Ascending aorta (tissue), 2 donors: ENCODE measurements around the gene MIF. TPM values are rescaled to one million over a fixed set of nuclear protein-coding genes. Genes with fewer than 3 reads are reported as not detected.

Experiments used
- DNase-seq, 2 donors: peaks; one replicate each; pipeline ENCODE4 v3.0.0-alpha.2; 2019; ENCODE audit warnings: low spot score in 2 of 2
- H3K27ac ChIP-seq, 2 donors: fragments of 200-600 bp; sonication (generic); one replicate each; pipeline ENCODE4 v1.5.1; 2016 to 2017; ENCODE audit warnings: mild to moderate bottlenecking in 1 of 2
- H3K27me3 ChIP-seq: fragments of 200-600 bp; sonication (generic); one replicate; pipeline ENCODE4 v1.5.1; 2017
- H3K36me3 ChIP-seq, 2 donors: fragments of 200-600 bp; sonication (generic); one replicate each; pipeline ENCODE4 v1.5.1; 2016
- H3K4me1 ChIP-seq, 2 donors: fragments of 200-600 bp; sonication (generic); one replicate each; pipeline ENCODE4 v1.5.1; 2016 to 2017; ENCODE audit warnings: mild to moderate bottlenecking in 1 of 2
- H3K4me3 ChIP-seq, 2 donors: fragments of 200-600 bp; sonication (generic); one replicate each; pipeline ENCODE4 v1.5.1; 2016 to 2017; ENCODE audit warnings: mild to moderate bottlenecking in 1 of 2
- H3K9me3 ChIP-seq, 2 donors: fragments of 200-600 bp; sonication (generic); one replicate each; pipeline ENCODE4 v1.5.1; 2016
- intact Hi-C: fragments of 100-400 bp; cut with DNase I; formaldehyde crosslinking; loops from one replicate; pipeline ENCODE4 v1.15.1; 2023
- total RNA-seq: library from RNA; depleted of rRNA; stranded (reverse); fragments of >200 nt; gene quantifications from one replicate; pipeline ENCODE4 v1.1.0, GENCODE V29; 2016
- TF ChIP-seq, protein P1 (sequence below), 3 experiments: fragments of 200-600 bp in 2 of 3; fragments of 450-650 bp in 1 of 3; sonication (generic) in 2 of 3; IDR thresholded peaks; one replicate each; pipeline ENCODE4 v1.5.1; 2016 to 2019; ENCODE audit warnings: antibody characterized with exemption in 3 of 3, mild to moderate bottlenecking in 1 of 3, moderate library complexity in 1 of 3

MIF gene
- total RNA-seq, 1 donor from 2014 or later: 527 TPM

DNA sequence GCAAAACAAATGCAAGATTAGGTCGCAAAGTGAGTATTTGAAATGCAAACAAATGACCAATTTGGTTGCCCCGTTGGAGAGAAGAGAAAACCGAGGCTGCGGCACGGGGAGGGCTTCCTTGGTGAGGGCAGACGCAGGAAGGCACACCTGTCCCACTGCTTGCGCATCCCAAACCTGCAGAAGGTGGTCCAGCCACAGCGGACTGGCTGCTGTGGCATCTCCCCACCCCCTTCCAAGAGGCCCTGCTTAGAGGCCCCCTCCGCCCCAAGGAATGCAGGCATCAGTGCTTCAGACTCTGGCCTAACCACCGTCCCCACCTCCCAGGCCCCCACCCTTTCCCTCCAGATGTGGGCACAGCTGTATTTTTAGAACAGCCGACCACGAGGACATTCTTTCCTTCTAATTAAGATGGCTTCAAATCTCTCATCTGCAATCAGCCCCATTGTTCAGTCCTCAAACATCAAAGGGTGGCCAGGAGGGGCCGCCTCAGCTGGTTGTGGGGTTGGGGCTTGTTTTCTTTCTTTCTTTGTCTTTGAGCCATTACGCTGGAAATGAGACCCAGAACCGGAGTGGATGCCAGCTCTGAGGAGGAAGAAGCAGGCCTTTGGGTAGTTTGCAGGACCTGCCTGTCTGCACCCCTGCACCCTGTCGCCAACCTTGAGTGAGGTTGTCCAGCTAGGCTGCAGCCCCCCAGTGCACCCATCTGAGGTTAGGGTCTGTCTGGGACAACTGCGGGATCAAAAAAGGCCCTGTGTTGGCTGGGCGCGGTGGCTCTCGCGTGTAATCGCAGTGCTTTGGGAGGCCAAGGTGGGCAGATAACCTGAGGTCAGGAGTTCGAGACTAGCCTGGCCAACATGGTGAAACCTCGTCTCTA lies 46.0 kb upstream of the MIF start:
- Histone ChIP-seq H3K4me1 (peaks cover 7 to 10% of the 10 kb centered on the region in 2 donors), H3K36me3 (no peaks in the 10 kb centered on the region), H3K9me3 (no peaks in the 10 kb centered on the region), H3K27me3 (no peaks in the 10 kb centered on the region), H3K4me3 (no peak overlapping the region), H3K27ac (no peak overlapping the region)
- intact Hi-C loops: loop anchor here (5.0 kb wide), 1 partner anchor 306 kb away; no protein-coding TSS in a partner anchor
- TF ChIP-seq, protein P1, sequence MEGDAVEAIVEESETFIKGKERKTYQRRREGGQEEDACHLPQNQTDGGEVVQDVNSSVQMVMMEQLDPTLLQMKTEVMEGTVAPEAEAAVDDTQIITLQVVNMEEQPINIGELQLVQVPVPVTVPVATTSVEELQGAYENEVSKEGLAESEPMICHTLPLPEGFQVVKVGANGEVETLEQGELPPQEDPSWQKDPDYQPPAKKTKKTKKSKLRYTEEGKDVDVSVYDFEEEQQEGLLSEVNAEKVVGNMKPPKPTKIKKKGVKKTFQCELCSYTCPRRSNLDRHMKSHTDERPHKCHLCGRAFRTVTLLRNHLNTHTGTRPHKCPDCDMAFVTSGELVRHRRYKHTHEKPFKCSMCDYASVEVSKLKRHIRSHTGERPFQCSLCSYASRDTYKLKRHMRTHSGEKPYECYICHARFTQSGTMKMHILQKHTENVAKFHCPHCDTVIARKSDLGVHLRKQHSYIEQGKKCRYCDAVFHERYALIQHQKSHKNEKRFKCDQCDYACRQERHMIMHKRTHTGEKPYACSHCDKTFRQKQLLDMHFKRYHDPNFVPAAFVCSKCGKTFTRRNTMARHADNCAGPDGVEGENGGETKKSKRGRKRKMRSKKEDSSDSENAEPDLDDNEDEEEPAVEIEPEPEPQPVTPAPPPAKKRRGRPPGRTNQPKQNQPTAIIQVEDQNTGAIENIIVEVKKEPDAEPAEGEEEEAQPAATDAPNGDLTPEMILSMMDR (IDR thresholded peaks at IDR 0.05): no peak
- no peak for DNase-seq

DNA sequence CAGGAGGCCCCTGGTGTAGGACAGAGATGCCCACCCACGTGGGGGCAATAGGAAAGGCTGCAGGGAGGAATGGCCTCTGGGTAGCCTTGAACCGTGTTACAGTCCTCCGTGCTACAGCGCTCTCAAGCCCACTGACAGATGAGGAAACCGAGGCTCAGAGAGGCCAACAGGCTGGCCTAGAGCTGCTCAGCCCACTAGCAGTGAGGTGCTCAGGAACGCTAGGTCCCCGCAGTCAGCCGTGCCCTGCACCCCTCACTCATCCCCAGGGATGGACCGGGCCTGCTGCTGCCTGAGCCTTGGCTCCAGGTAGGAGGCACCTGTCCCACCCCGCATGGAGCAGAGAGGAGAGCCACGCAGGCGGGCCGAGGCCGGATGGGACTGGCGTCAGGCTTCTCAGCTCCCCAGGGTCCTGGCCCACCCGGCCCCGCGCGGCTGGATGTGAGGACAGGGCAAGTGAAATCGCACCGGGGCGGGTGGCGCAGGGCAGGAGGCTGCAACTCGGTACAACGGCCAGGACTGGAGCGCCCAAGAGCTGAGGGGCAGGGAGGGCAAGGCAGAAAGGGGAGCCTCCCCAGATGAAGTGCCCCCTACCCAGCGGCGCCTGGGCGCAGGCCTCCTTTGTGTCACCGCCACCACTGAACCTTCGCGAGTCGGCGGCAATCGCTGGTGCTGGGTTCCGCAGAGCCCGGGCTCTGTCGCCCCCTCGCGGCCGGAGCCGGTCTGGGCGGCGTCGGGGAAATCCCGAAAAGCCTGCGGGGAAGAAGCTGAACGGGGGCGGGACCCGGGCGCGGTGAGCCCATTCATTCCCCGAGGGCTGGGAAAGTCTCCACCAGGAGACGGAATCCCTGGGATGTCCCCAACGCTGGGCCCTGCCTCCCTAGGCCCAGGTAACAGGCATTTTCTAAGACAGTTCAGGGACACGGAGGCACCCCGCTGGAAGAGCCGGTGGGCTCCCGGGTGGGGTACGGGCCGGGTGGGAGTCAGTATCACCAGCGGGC lies 44.9 kb upstream of the MIF start:
- DNase-seq: peak in 1 of 2 donors; percentile 86
- Histone ChIP-seq H3K4me1 (peaks cover 7% of the 10 kb centered on the region in 2 donors), H3K4me3 (peak overlapping the region in 1 of 2 donors; percentile 12), H3K27ac (no peak overlapping the region), H3K36me3 (no peaks in the 10 kb centered on the region), H3K9me3 (no peaks in the 10 kb centered on the region), H3K27me3 (no peaks in the 10 kb centered on the region)
- intact Hi-C loops: loop anchor here (5.0 kb wide), 1 partner anchor 307 kb away; no protein-coding TSS in a partner anchor
- TF ChIP-seq, protein P1 (IDR thresholded peaks at IDR 0.05): peak; percentile 95 to 99 (median 99)

DNA sequence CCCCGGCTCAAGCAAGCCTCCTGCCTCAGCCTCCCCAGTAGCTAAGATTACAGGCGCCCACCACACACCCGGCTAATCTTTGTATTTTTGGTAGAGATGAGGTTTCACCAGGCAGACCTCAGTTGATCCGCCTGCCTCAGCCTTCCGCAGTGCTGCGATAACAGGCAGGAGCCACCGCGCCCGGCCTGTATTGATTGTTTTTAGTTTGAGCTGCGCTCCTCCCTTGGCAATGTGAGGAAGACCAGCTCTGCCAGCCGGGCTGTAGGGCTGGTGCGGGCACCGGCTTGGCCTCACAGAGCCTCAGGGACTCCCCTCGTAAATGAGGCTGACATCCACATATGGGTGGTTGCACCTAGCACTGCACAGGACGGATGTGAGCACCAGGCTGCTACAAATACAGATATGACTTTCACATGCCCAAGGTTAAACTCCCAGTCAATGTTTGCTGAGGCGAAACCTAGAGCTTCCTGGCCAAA lies 44.0 kb upstream of the MIF start:
- Histone ChIP-seq H3K36me3 (no peaks in the 10 kb centered on the region), H3K4me1 (peaks cover 3 to 7% of the 10 kb centered on the region in 2 donors), H3K9me3 (no peaks in the 10 kb centered on the region), H3K27me3 (no peaks in the 10 kb centered on the region), H3K4me3 (no peak overlapping the region), H3K27ac (no peak overlapping the region)
- DNase-seq: no peak
- TF ChIP-seq, protein P1 (IDR thresholded peaks at IDR 0.05): no peak
- intact Hi-C loops: no loop called here

DNA sequence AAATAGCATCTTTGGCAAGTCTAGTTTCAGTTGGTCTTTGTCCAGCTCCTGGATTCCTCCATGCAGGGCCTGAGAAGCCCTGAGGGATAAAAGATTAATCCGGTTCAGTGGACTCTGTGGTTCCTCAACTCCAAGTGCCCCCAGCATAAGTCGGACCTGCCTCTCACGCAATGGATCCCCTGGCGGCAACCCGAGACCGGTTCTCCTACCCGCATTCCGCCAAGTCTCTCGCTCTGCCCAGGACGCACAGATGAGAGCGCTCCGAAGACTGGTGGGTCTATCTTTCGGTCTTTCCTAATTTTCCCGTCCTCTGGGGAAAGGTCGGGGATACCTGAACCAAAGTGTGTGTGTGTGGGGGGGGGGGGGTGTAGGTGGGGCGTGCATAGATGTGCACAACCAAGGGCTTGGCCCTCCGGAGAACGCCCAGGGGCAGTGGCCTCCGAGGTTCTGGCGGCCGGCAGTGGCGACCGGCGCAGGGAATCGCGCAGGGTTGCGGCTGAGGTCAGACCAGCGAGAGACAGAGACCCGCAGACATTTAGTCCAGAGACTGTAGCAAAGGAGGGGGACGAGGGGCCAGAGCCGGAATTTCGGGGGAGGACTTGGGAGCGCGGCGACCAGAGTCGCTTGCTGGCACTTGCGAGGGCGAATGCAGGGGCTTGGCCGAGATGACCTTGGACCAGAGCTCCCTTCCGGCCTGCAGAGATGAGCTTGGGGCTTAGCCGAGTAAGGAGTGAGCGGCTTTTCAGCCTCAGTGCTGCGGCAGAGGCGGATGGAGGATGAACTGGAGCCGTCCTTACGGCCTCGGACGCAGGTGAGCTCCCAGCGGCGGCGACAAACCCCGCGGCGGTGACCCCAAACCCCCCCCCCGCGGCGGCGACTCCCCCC lies 37.2 kb upstream of the MIF start:
- no peaks in the 10 kb centered on the region for H3K27me3 ChIP-seq
- H3K4me1 ChIP-seq: peaks cover 0 to 6% of the 10 kb centered on the region in 2 donors
- DNase-seq: no peak
- intact Hi-C loops: loop anchor here (5.0 kb wide), 1 partner anchor 35 kb away; the partner anchor contains the start of gene MIF
- H3K4me3 ChIP-seq: peak overlapping the region; percentile 47 to 70
- H3K36me3 ChIP-seq: no peaks in the 10 kb centered on the region
- peak overlapping the region; percentile 74 to 94 for H3K27ac ChIP-seq
- no peaks in the 10 kb centered on the region for H3K9me3 ChIP-seq
- TF ChIP-seq, protein P1 (IDR thresholded peaks at IDR 0.05): peak in 1 of 3 experiments; percentile 11
